Measurements from ENCODE around the gene FXYD3.

- TF ChIP-seq CTCF (conservative IDR thresholded peaks at IDR 0.05; ENCODE audit: low read length) = no peak
- no peak for TF ChIP-seq EZH2phosphoT487 (IDR thresholded peaks at IDR 0.05; ENCODE audit: borderline replicate concordance, low read depth, low read length)
Observed at GRCh38 chr19:35164418-35164817, 48.8 kb downstream of the FXYD3 start.

Data from OCI-LY7 (cell line).